SK-N-SH (cell line): ENCODE measurements around the gene MTMR12. TPM values are rescaled to one million over a fixed set of nuclear protein-coding genes. Genes with fewer than 3 reads are reported as not detected.

Source experiments
- CTCF ChIA-PET: fragments of 300-600, 350-600 bp; formaldehyde crosslinking; extraction: SDS; loops from one replicate; lab custom pipeline; 2021; lab: Yijun Ruan, JAX
- POLR2A ChIA-PET: fragments of 350-600 bp; sonication (Branson Sonifier 250); formaldehyde crosslinking; extraction: SDS; loops from one replicate; lab custom pipeline; 2020; ENCODE audit warnings: antibody characterized with exemption, inconsistent platforms; lab: Yijun Ruan, JAX
- DNase-seq: peaks from one replicate; pipeline ENCODE4 v3.0.0; 2012
- H2AFZ ChIP-seq: fragments of 200-600 bp; sonication (generic); 2 replicates; pipeline ENCODE4 v1.8.1; 2016; ENCODE audit warnings: antibody characterized with exemption, mild to moderate bottlenecking, low read depth
- H3F3A ChIP-seq: fragments of 200-600 bp; sonication (generic); replicated peaks from 2 replicates; pipeline ENCODE3; 2016; ENCODE audit warnings: antibody characterized with exemption, mild to moderate bottlenecking; ENCODE audit not compliant: insufficient read depth
- H3K27ac ChIP-seq, 2 experiments: fragments of 200-500 bp in 1 of 2; fragments of 200-600 bp in 1 of 2; sonication (Bioruptor generic) in 1 of 2; sonication (generic), shearing (Covaris generic) in 1 of 2; 2 replicates each; pipeline versions ENCODE4 v1.5.1 to v1.6.1; 2014 to 2016; ENCODE audit warnings: low read depth in 2 of 2, inconsistent platforms in 1 of 2, low read length in 1 of 2, mild to moderate bottlenecking in 1 of 2, mixed read lengths in 1 of 2
- H3K27me3 ChIP-seq: fragments of 200-600 bp; sonication (generic), shearing (Covaris generic); 2 replicates; pipeline ENCODE4 v1.6.1; 2016; ENCODE audit warnings: mixed run types; ENCODE audit not compliant: insufficient read depth
- H3K36me3 ChIP-seq, 2 experiments: fragments of 200-500 bp in 1 of 2; fragments of 200-600 bp in 1 of 2; sonication (Bioruptor generic) in 1 of 2; sonication (generic) in 1 of 2; replicated peaks in 1 of 2; 2 replicates each; pipeline versions ENCODE3 to v1.5.1; 2014 to 2016; ENCODE audit warnings: low read length in 1 of 2, mild to moderate bottlenecking in 1 of 2; ENCODE audit not compliant: insufficient read depth in 2 of 2, control insufficient read depth in 1 of 2
- H3K4me1 ChIP-seq, 2 experiments: fragments of 200-500 bp in 1 of 2; fragments of 200-600 bp in 1 of 2; sonication (Bioruptor generic) in 1 of 2; sonication (generic), shearing (Covaris generic) in 1 of 2; 2 replicates each; pipeline versions ENCODE4 v1.5.1 to v1.6.1; 2014 to 2016; ENCODE audit warnings: low read depth in 1 of 2, low read length in 1 of 2, mixed run types in 1 of 2; ENCODE audit not compliant: insufficient read depth in 2 of 2, control insufficient read depth in 1 of 2
- H3K4me2 ChIP-seq: fragments of 200-600 bp; sonication (generic), shearing (Covaris generic); 2 replicates; pipeline ENCODE4 v1.6.1; 2017; ENCODE audit warnings: mixed run types
- H3K4me3 ChIP-seq, 2 experiments: fragments of 200-500 bp in 1 of 2; fragments of 200-600 bp in 1 of 2; sonication (Bioruptor generic) in 1 of 2; sonication (generic), shearing (Covaris generic) in 1 of 2; 2 replicates each; pipeline versions ENCODE4 v1.5.1 to v1.8.1; 2014 to 2016; ENCODE audit warnings: low read depth in 2 of 2, inconsistent platforms in 1 of 2, low read length in 1 of 2, mild to moderate bottlenecking in 1 of 2, mixed read lengths in 1 of 2, moderate library complexity in 1 of 2
- H3K79me2 ChIP-seq: fragments of 200-600 bp; sonication (generic); 2 replicates; pipeline ENCODE4 v1.8.1; 2017; ENCODE audit warnings: mild to moderate bottlenecking; ENCODE audit not compliant: insufficient read depth
- H3K9ac ChIP-seq: fragments of 200-600 bp; sonication (generic); 2 replicates; pipeline ENCODE4 v1.6.1; 2017; ENCODE audit warnings: mixed run types
- H3K9me2 ChIP-seq: fragments of 200-600 bp; sonication (generic); 2 replicates; pipeline ENCODE4 v1.6.1; 2017; ENCODE audit warnings: mixed run types
- H3K9me3 ChIP-seq: fragments of 200-600 bp; sonication (generic); 2 replicates; pipeline ENCODE4 v1.6.1; 2017; ENCODE audit warnings: mixed run types, mild to moderate bottlenecking, moderate library complexity
- H4K20me1 ChIP-seq: fragments of 200-600 bp; sonication (generic); 2 replicates; pipeline ENCODE4 v1.6.1; 2017; ENCODE audit warnings: mild to moderate bottlenecking, mixed run types; ENCODE audit not compliant: insufficient read depth
- CTCF ChIP-seq: fragments of 200-600 bp; sonication (generic); IDR thresholded peaks from 2 replicates; pipeline ENCODE4 v1.6.1; 2017; ENCODE audit warnings: antibody characterized with exemption, mild to moderate bottlenecking, moderate library complexity
- ELF1 ChIP-seq: IDR thresholded peaks from 2 replicates; pipeline ENCODE4 v1.4.0; 2012
- EP300 ChIP-seq, 2 experiments: IDR thresholded peaks; 2 replicates each; pipeline versions ENCODE4 v1.4.0 to v1.6.1; 2012; ENCODE audit warnings: borderline replicate concordance in 1 of 2, low read depth in 1 of 2, low read length in 1 of 2
- EZH2phosphoT487 ChIP-seq: fragments of 200-600 bp; sonication (generic); IDR thresholded peaks from 2 replicates; pipeline ENCODE4 v1.6.1; 2017; ENCODE audit warnings: low read depth, mixed run types, mild to moderate bottlenecking, antibody characterized with exemption, moderate library complexity, borderline replicate concordance
- FOXJ3 ChIP-seq: sonication (generic); formaldehyde crosslinking; IDR thresholded peaks from 2 replicates; pipeline ENCODE4 v1.5.1; 2020; ENCODE audit warnings: mild to moderate bottlenecking, missing genetic modification reagents
- GATA2 ChIP-seq: sonication (generic); formaldehyde crosslinking; IDR thresholded peaks from 2 replicates; pipeline ENCODE4 v1.5.0; 2020; ENCODE audit warnings: mild to moderate bottlenecking, missing genetic modification reagents
- IRF3 ChIP-seq: fragments of 150-350 bp; IDR thresholded peaks from 2 replicates; pipeline ENCODE4 v1.6.1; 2016; ENCODE audit warnings: mild to moderate bottlenecking, low read depth, low read length
- MXI1 ChIP-seq: IDR thresholded peaks from 2 replicates; pipeline ENCODE4 v1.6.1; 2012; ENCODE audit warnings: mild to moderate bottlenecking, low read depth, low read length, improper control_type of control experiment
- NFIC ChIP-seq: IDR thresholded peaks from 2 replicates; pipeline ENCODE4 v1.4.0; 2012; ENCODE audit warnings: borderline replicate concordance
- PBX3 ChIP-seq: IDR thresholded peaks from 2 replicates; pipeline ENCODE4; 2012
- POLR2AphosphoS5 ChIP-seq: IDR thresholded peaks from 2 replicates; pipeline ENCODE4 v1.6.1; 2012; ENCODE audit warnings: low read depth, low read length
- RCOR1 ChIP-seq: fragments of 150-350 bp; IDR thresholded peaks from 2 replicates; pipeline ENCODE4 v1.6.1; 2017; ENCODE audit warnings: antibody characterized with exemption, low read length
- RFX5 ChIP-seq: IDR thresholded peaks from 2 replicates; pipeline ENCODE4 v1.6.1; 2012; ENCODE audit warnings: mild to moderate bottlenecking, improper control_type of control experiment, low read length
- SIN3A ChIP-seq: IDR thresholded peaks from 2 replicates; pipeline ENCODE4 v1.6.1; 2012; ENCODE audit warnings: low read depth, mild to moderate bottlenecking, low read length, moderate library complexity, borderline replicate concordance
- SMC3 ChIP-seq: IDR thresholded peaks from 2 replicates; pipeline ENCODE4 v1.6.1; 2012; ENCODE audit warnings: low read depth, low read length, improper control_type of control experiment
- TAF1 ChIP-seq: IDR thresholded peaks from 2 replicates; pipeline ENCODE4 v1.6.1; 2012; ENCODE audit warnings: low read depth, mild to moderate bottlenecking, low read length, moderate library complexity, borderline replicate concordance
- TCF12 ChIP-seq: IDR thresholded peaks from 2 replicates; pipeline ENCODE4 v1.4.0; 2012
- TEAD4 ChIP-seq: IDR thresholded peaks from 2 replicates; pipeline ENCODE4 v1.4.0; 2012; ENCODE audit warnings: mild to moderate bottlenecking, borderline replicate concordance; ENCODE audit not compliant: insufficient read depth
- USF1 ChIP-seq: IDR thresholded peaks from 2 replicates; pipeline ENCODE4 v1.4.0; 2012; ENCODE audit warnings: low read depth, borderline replicate concordance
- ZBTB33 ChIP-seq: IDR thresholded peaks from 2 replicates; pipeline ENCODE4 v1.4.0; 2012; ENCODE audit warnings: low read depth, borderline replicate concordance
- WGBS: methylation state at CpG from one replicate; pipeline ENCODE4 v1.1.6; 2017; ENCODE audit warnings: low lambda C conversion rate; 5-methylcytosine and 5-hydroxymethylcytosine counted together
- polyA plus RNA-seq, 3 experiments: library from polyadenylated mRNA; depleted of rRNA; stranded (reverse); fragments of >200 nt; gene quantifications; 2 replicates each; pipeline ENCODE4 v1.2.3, GENCODE V29; 2012

Gene MTMR12
- polyA plus RNA-seq, 1 of the 3 experiments (the other 2 are of a cell fraction), result 10.9 TPM

- H4K20me1 ChIP-seq, result no peaks in the 10 kb centered on the region
- H3K9me2 ChIP-seq, result no peaks in the 10 kb centered on the region
- no peak overlapping the region for H3K27ac ChIP-seq
- DNase-seq, result no peak
- H3K36me3 ChIP-seq, result peaks cover 23 to 43% of the 10 kb centered on the region in 2 experiments
- no peaks in the 10 kb centered on the region for H3K9me3 ChIP-seq
- ChIA-PET CTCF (interaction anchor here (1.0 to 2.2 kb wide), 2 partner anchors 9 to 56 kb away, joined by 3 to 10 read pairs; no protein-coding TSS in a partner anchor), POLR2A (no interaction called here)
- H3K9ac ChIP-seq, result no peak overlapping the region
- no peaks in the 10 kb centered on the region for H3K79me2 ChIP-seq
- no peak overlapping the region for H2AFZ ChIP-seq
- WGBS, result 96% methylated on average over 7 of the region's 7 CpGs
- TF ChIP-seq EZH2phosphoT487 (no peak), EP300 (IDR thresholded peaks at IDR 0.05; ENCODE audit: borderline replicate concordance in 1 of 2, low read depth in 1 of 2, low read length in 1 of 2) (no peak), CTCF (no peak), ELF1 (no peak), POLR2AphosphoS5 (no peak), GATA2 (CRISPR knock-in tag) (no peak), SIN3A (no peak)
- TF ChIP-seq, all 33 proteins: peak for 0
- no peaks in the 10 kb centered on the region for H3K4me1 ChIP-seq
- no peak overlapping the region for H3K4me2 ChIP-seq
- no peaks in the 10 kb centered on the region for H3F3A ChIP-seq
- H3K4me3 ChIP-seq, result no peak overlapping the region
- H3K27me3 ChIP-seq, result no peaks in the 10 kb centered on the region
These were observed 71.5 kb downstream of the MTMR12 start for GRCh38 chr5:32241034-32241783.

DNA sequence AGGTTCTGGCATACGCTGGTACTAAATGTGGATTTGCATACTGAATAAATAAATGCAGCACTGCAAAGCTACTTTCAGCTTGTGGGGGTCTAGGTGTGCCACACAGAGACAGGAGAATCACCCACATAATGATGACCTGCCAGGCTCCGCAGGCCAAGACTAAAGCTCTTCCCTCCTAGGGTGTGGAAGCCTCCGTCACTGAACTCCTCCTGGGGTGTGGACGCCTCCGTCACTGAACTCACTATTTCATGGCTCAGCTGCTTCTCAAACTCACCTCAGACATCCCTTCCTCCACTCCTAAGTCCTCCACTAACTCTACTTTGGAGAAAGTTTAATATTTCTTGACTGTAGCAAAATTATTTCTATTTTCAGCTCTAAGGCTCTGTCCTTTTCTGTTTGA, 73.4 kb downstream of the MTMR12 start:
- Histone ChIP-seq H3K27ac (no peak overlapping the region), H3F3A (no peaks in the 10 kb centered on the region), H3K9me2 (no peaks in the 10 kb centered on the region), H3K79me2 (no peaks in the 10 kb centered on the region), H3K9me3 (no peaks in the 10 kb centered on the region), H3K9ac (no peak overlapping the region), H2AFZ (no peak overlapping the region), H3K36me3 (peaks cover 27 to 53% of the 10 kb centered on the region in 2 experiments), H4K20me1 (no peaks in the 10 kb centered on the region), H3K27me3 (no peaks in the 10 kb centered on the region), H3K4me1 (0 out of 4 replicates have a peak, but pooled peaks cover 0 to under 1% of the 10 kb centered on the region in 2 experiments), H3K4me3 (no peak overlapping the region), H3K4me2 (no peak overlapping the region)
- ChIA-PET POLR2A (no interaction called here), CTCF (no interaction called here)
- 94% methylated on average over 5 of the region's 5 CpGs for WGBS
- no peak for DNase-seq
- no peak for TF ChIP-seq TCF12
- TF ChIP-seq RFX5, result no peak
- TF ChIP-seq USF1, result no peak
- TF ChIP-seq GATA2 (CRISPR knock-in tag), result no peak
- no peak for TF ChIP-seq PBX3
- TF ChIP-seq TEAD4, result no peak
- no peak for TF ChIP-seq ZBTB33
- no peak for TF ChIP-seq SMC3
- no peak for TF ChIP-seq NFIC
- no peak for TF ChIP-seq EP300 (IDR thresholded peaks at IDR 0.05; ENCODE audit: borderline replicate concordance in 1 of 2, low read depth in 1 of 2, low read length in 1 of 2)
- no peak for TF ChIP-seq ELF1
- TF ChIP-seq TAF1, result no peak
- no peak for TF ChIP-seq FOXJ3 (CRISPR knock-in tag)
- no peak for TF ChIP-seq IRF3
- TF ChIP-seq MXI1, result no peak
- TF ChIP-seq RCOR1, result no peak
